ENCODE results near the gene PHF19.

DNA sequence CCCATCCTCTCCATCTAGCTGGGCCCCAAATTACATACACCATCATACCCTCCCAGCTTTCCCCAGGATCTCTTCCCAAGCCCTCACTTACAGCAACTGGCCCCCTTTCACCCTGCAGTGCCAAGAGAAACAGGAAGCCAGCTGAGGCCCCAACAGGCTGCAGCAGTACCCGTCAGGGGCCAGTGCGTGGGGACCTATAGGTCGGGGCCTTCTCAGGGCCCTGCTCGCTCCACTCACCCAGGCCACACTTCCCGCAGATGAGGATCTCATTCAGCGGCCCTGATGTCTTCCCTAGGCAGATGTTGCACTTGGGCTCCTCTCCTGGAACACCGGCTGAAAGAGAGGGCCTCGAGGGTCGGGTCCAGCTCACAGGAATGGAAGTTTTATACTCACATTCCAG is 6.8 kb downstream of the PHF19 start:
- TF ChIP-seq POLR2A (IDR thresholded peaks at IDR 0.05; ENCODE audit: low read length) (no peak), GATA1 (IDR thresholded peaks at IDR 0.05; ENCODE audit: low read depth, low read length) (no peak)
